IPS-18c (cell line): ENCODE measurements around the gene SNX1.

ENCODE experiments used
- H3K4me3 ChIP-seq: 2 replicates; pipeline ENCODE4 v1.7.0; 2013; ENCODE audit warnings: low read depth, mild to moderate bottlenecking, low read length, moderate library complexity; ENCODE audit not compliant: insufficient read depth
- H3K9me3 ChIP-seq: one replicate; pipeline ENCODE4 v1.6.1; 2013; ENCODE audit warnings: mild to moderate bottlenecking, low read length, moderate library complexity; ENCODE audit not compliant: control insufficient read depth, insufficient read depth

Gene SNX1

GRCh38 chr15:64166102-64166890 is 70.5 kb downstream of the SNX1 start:
- Histone ChIP-seq H3K9me3 (no peaks in the 10 kb centered on the region), H3K4me3 (no peak overlapping the region)

- no peaks in the 10 kb centered on the region for H3K9me3 ChIP-seq
- no peak overlapping the region for H3K4me3 ChIP-seq
Measured at GRCh38 chr15:64180235-64180824, 84.5 kb downstream of the SNX1 start.

GRCh38 chr15:64182859-64183370 is 87.1 kb downstream of the SNX1 start:
- no peak overlapping the region for H3K4me3 ChIP-seq
- H3K9me3 ChIP-seq: no peaks in the 10 kb centered on the region

DNA sequence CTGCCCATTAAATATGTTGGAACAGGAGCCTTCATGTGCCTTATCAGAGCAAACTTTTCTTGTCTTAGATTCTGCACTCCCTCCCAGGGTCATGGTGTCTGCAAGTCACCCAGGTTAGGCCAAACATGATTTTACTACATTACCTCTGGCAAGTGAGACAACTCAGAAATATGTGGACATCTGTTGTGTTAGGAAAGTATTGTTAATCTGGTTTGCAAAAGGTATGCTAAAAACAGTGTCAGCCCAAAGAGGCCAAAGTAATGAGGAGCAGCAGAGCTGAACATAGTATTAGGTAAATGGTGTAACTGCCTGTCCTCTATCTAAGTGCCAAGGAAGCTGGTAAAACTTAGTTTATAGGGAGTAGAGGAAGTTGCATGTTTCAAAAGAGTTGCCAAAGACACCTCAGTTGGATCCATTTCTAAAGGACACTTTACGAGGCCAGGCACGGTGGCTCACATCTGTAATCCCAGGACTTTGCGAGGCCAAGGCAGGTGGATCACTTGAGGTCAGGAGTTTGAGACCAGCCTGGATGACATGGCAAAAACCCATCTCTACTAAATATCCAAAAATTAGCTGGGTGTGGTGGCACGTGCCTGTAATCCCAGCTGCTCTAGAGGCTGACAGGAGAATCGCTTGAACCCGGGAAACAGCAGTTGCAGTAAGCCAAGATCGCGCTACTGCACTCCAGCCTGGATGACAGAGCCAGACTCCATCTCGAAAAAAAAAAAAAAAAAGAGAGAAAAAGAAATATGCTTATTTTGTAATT is 89.5 kb downstream of the SNX1 start:
- Histone ChIP-seq H3K9me3 (no peaks in the 10 kb centered on the region), H3K4me3 (no peak overlapping the region)

GRCh38 chr15:64187396-64188191 is 91.8 kb downstream of the SNX1 start:
- H3K9me3 ChIP-seq: no peaks in the 10 kb centered on the region
- no peak overlapping the region for H3K4me3 ChIP-seq
